Measurements from ENCODE around the gene DIPK2B. TPM values are rescaled to one million over a fixed set of nuclear protein-coding genes. Genes with fewer than 3 reads are reported as not detected.

Gene DIPK2B
- polyA plus RNA-seq, 3 donors from 2014 or later, result not detected

GRCh38 chrX:45191383-45191782, 9.3 kb downstream of the DIPK2B start:
- H3K36me3 Mint-ChIP-seq, result no peaks in the 10 kb centered on the region

GRCh38 chrX:45187731-45188130, 12.9 kb downstream of the DIPK2B start:
- Mint-ChIP-seq H3K36me3 (no peaks in the 10 kb centered on the region), H3K4me1 (peaks cover 8 to 14% of the 10 kb centered on the region in 2 donors), H3K27ac (peak overlapping the region in 1 of 6 donors; percentile 76), H3K9me3 (no peaks in the 10 kb centered on the region), H3K27me3 (ENCODE audit: low read depth in 3 of 3) (peaks cover 3 to 9% (median 7%) of the 10 kb centered on the region in 3 donors), H3K4me3 (peak overlapping the region; percentile 81 to 91 (median 83))
- DNase-seq, result no peak

More at GRCh38 chrX:45191383-45191782, 9.3 kb downstream of the DIPK2B start:
- Mint-ChIP-seq H3K4me1 (peaks cover 8 to 14% of the 10 kb centered on the region in 2 donors), H3K27ac (no peak overlapping the region), H3K9me3 (no peaks in the 10 kb centered on the region), H3K4me3 (no peak overlapping the region), H3K27me3 (ENCODE audit: low read depth in 3 of 3) (peaks cover 5 to 15% (median 8%) of the 10 kb centered on the region in 3 donors)
- no peak for DNase-seq

GRCh38 chrX:45186643-45187026, 14.0 kb downstream of the DIPK2B start:
- Mint-ChIP-seq H3K4me1 (peaks cover 8 to 14% of the 10 kb centered on the region in 2 donors), H3K27ac (no peak overlapping the region), H3K36me3 (no peaks in the 10 kb centered on the region), H3K27me3 (ENCODE audit: low read depth in 3 of 3) (peaks cover 3 to 9% (median 7%) of the 10 kb centered on the region in 3 donors), H3K9me3 (no peaks in the 10 kb centered on the region), H3K4me3 (peak overlapping the region; percentile 81 to 91 (median 83))
- DNase-seq, result no peak

DNA sequence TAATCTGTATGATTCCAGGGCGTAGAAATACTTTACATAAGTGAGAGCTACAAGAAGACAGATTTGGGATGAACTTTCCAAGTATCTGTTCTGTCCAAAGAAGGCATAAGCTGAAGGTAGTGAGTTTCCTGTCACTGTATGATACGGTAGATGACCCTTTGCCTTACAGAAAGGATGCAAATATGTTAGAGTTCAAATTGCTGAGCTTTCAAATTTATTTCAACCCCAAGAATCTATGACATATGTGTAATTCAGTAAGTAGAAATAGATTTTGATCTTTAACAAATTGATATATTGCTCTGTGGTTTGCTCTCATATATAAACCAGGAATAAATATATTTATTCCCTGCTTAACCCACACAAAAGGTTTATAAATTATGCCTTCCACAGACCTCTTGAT, 16.5 kb downstream of the DIPK2B start:
- DNase-seq, result no peak
- peaks cover 0 to 3% (median 0%) of the 10 kb centered on the region in 3 donors for H3K36me3 Mint-ChIP-seq
- H3K27ac Mint-ChIP-seq, result no peak overlapping the region
- peaks cover 8 to 14% of the 10 kb centered on the region in 2 donors for H3K4me1 Mint-ChIP-seq
- no peak overlapping the region for H3K4me3 Mint-ChIP-seq
- H3K27me3 Mint-ChIP-seq (ENCODE audit: low read depth in 3 of 3), result peaks cover 3 to 9% (median 5%) of the 10 kb centered on the region in 3 donors
- peaks cover 0 to 4% (median 1%) of the 10 kb centered on the region in 6 donors for H3K9me3 Mint-ChIP-seq

GRCh38 chrX:45172890-45173289, 27.8 kb downstream of the DIPK2B start:
- no peaks in the 10 kb centered on the region for H3K9me3 Mint-ChIP-seq
- H3K27ac Mint-ChIP-seq, result no peak overlapping the region
- H3K36me3 Mint-ChIP-seq, result no peaks in the 10 kb centered on the region
- DNase-seq, result no peak
- peaks cover 1 to 9% (median 4%) of the 10 kb centered on the region in 3 donors for H3K27me3 Mint-ChIP-seq (ENCODE audit: low read depth in 3 of 3)
- H3K4me3 Mint-ChIP-seq, result no peak overlapping the region
- no peaks in the 10 kb centered on the region for H3K4me1 Mint-ChIP-seq

- no peak overlapping the region for H3K27ac Mint-ChIP-seq
- no peak for DNase-seq
- no peaks in the 10 kb centered on the region for H3K36me3 Mint-ChIP-seq
- H3K9me3 Mint-ChIP-seq, result no peaks in the 10 kb centered on the region
- H3K27me3 Mint-ChIP-seq (ENCODE audit: low read depth in 3 of 3), result peaks cover 3 to 8% (median 4%) of the 10 kb centered on the region in 3 donors
- H3K4me3 Mint-ChIP-seq, result no peak overlapping the region
- H3K4me1 Mint-ChIP-seq, result no peaks in the 10 kb centered on the region
These were observed 33.9 kb downstream of the DIPK2B start for GRCh38 chrX:45166781-45167180.

- Mint-ChIP-seq H3K9me3 (no peaks in the 10 kb centered on the region), H3K36me3 (no peaks in the 10 kb centered on the region), H3K4me1 (no peaks in the 10 kb centered on the region), H3K4me3 (no peak overlapping the region), H3K27me3 (ENCODE audit: low read depth in 3 of 3) (peaks cover 3 to 6% (median 5%) of the 10 kb centered on the region in 3 donors), H3K27ac (no peak overlapping the region)
- no peak for DNase-seq
These were observed 35.0 kb downstream of the DIPK2B start for GRCh38 chrX:45165726-45166125.

- Mint-ChIP-seq H3K36me3 (no peaks in the 10 kb centered on the region), H3K27me3 (ENCODE audit: low read depth in 3 of 3) (peaks cover 3 to 6% (median 5%) of the 10 kb centered on the region in 3 donors), H3K27ac (no peak overlapping the region), H3K4me1 (no peaks in the 10 kb centered on the region), H3K4me3 (no peak overlapping the region), H3K9me3 (no peaks in the 10 kb centered on the region)
- DNase-seq, result no peak
These were observed 35.7 kb downstream of the DIPK2B start for GRCh38 chrX:45164995-45165394.

DNA sequence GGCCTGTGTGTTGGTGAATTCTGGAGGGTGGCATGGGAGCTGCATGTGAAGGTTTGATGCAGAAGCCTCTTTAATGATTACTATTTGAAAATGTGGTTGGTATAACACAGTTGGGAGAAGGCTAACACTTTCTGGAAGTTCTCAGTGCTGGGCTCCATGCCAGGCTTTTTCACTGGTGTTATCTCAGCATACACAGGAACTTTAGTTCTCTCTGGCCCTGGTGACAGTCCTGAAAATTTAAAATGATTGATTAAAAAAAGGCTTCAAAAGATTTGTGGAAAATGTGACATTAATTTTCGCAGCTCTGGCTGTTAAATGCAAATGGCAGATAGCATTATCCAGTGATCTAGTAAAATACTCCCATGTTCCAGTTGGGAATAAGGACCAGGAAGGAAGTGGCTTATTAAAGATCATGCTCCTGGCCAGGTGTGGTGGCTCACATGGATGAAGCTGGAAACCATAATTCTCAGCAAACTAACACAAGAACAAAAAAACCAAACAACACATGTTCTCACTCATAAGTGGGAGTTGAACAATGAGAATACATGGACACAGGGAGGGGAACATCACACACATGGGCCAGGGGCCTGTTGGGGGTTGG, 36.6 kb downstream of the DIPK2B start:
- Mint-ChIP-seq H3K27me3 (ENCODE audit: low read depth in 3 of 3) (peaks cover 3 to 6% (median 5%) of the 10 kb centered on the region in 3 donors), H3K4me1 (no peaks in the 10 kb centered on the region), H3K36me3 (no peaks in the 10 kb centered on the region), H3K9me3 (no peaks in the 10 kb centered on the region), H3K4me3 (no peak overlapping the region), H3K27ac (no peak overlapping the region)
- DNase-seq, result no peak

DNA sequence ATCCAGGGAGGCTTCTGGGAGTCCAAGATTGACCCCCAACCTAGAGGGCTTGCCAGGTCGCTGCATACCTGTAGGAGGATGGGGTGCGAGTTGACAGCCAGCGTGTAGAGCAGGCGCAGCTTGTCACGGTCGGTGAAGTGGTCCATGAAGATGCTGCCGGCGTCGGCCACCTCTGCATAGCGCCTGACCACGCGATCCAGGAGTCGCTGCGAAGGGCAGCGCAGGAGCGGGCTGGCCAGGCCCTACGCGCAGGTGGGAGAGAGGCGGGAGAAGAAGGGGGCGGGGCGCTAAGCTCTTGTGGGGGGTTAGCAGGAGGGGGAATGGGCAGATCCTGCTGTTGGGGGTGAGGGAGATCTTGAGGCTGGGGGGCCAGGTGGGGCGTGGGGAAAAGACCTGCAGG, 43.0 kb downstream of the DIPK2B start:
- no peak for DNase-seq
- peaks cover 2 to 5% (median 2%) of the 10 kb centered on the region in 3 donors for H3K27me3 Mint-ChIP-seq (ENCODE audit: low read depth in 3 of 3)
- H3K27ac Mint-ChIP-seq, result no peak overlapping the region
- no peak overlapping the region for H3K4me3 Mint-ChIP-seq
- H3K36me3 Mint-ChIP-seq, result no peaks in the 10 kb centered on the region
- H3K4me1 Mint-ChIP-seq, result no peaks in the 10 kb centered on the region
- peaks cover 0 to 2% (median 0%) of the 10 kb centered on the region in 6 donors for H3K9me3 Mint-ChIP-seq

GRCh38 chrX:45154462-45154861, 46.2 kb downstream of the DIPK2B start:
- no peak overlapping the region for H3K4me3 Mint-ChIP-seq
- no peak for DNase-seq
- H3K27me3 Mint-ChIP-seq (ENCODE audit: low read depth in 3 of 3), result peaks cover 0 to 3% (median 0%) of the 10 kb centered on the region in 3 donors
- no peak overlapping the region for H3K27ac Mint-ChIP-seq
- H3K4me1 Mint-ChIP-seq, result no peaks in the 10 kb centered on the region
- peaks cover 0 to 2% (median 0%) of the 10 kb centered on the region in 6 donors for H3K9me3 Mint-ChIP-seq
- no peaks in the 10 kb centered on the region for H3K36me3 Mint-ChIP-seq

GRCh38 chrX:45154033-45154360, 46.7 kb downstream of the DIPK2B start:
- no peak overlapping the region for H3K27ac Mint-ChIP-seq
- H3K4me3 Mint-ChIP-seq, result no peak overlapping the region
- no peaks in the 10 kb centered on the region for H3K36me3 Mint-ChIP-seq
- H3K4me1 Mint-ChIP-seq, result no peaks in the 10 kb centered on the region
- no peak for DNase-seq
- peaks cover 0 to 2% (median 0%) of the 10 kb centered on the region in 6 donors for H3K9me3 Mint-ChIP-seq
- peaks cover 0 to 3% (median 0%) of the 10 kb centered on the region in 3 donors for H3K27me3 Mint-ChIP-seq (ENCODE audit: low read depth in 3 of 3)
